GM23248 (cell line): ENCODE results near the gene TENM3. TPM values are rescaled to one million over a fixed set of nuclear protein-coding genes. Genes with fewer than 3 reads are reported as not detected.

Experiments
- DNase-seq: peaks from one replicate; pipeline ENCODE4 v3.0.0-alpha.2; 2015
- H2AFZ ChIP-seq: fragments of 200-600 bp; sonication (generic); 2 replicates; pipeline ENCODE4 v1.6.1; 2016; ENCODE audit warnings: antibody characterized with exemption
- H3F3A ChIP-seq: fragments of 200-600 bp; sonication (generic); 2 replicates; pipeline ENCODE4 v1.6.1; 2016; ENCODE audit warnings: mild to moderate bottlenecking, antibody characterized with exemption, mixed run types; ENCODE audit not compliant: insufficient read depth
- H3K27ac ChIP-seq: fragments of 200-600 bp; sonication (generic); 2 replicates; pipeline ENCODE4 v1.5.1; 2016; ENCODE audit warnings: mild to moderate bottlenecking
- H3K27me3 ChIP-seq: fragments of 200-600 bp; sonication (generic); replicated peaks from 2 replicates; pipeline ENCODE4 v1.6.1; 2016; ENCODE audit warnings: mild to moderate bottlenecking; ENCODE audit not compliant: insufficient read depth
- H3K36me3 ChIP-seq: fragments of 200-600 bp; sonication (generic); 2 replicates; pipeline ENCODE4 v1.6.1; 2016; ENCODE audit warnings: low read depth, mild to moderate bottlenecking
- H3K4me1 ChIP-seq: fragments of 200-600 bp; sonication (generic); 2 replicates; pipeline ENCODE4 v1.6.1; 2016; ENCODE audit warnings: mild to moderate bottlenecking; ENCODE audit not compliant: insufficient read depth
- H3K4me2 ChIP-seq: fragments of 200-600 bp; sonication (generic); one replicate; pipeline ENCODE4 v1.6.1; 2016; ENCODE audit warnings: mild to moderate bottlenecking; ENCODE audit not compliant: unreplicated experiment
- H3K4me3 ChIP-seq: fragments of 200-600 bp; sonication (generic); 2 replicates; pipeline ENCODE4 v1.5.1; 2016; ENCODE audit warnings: mild to moderate bottlenecking
- H3K79me2 ChIP-seq: fragments of 200-600 bp; sonication (generic); 2 replicates; pipeline ENCODE4 v1.6.1; 2016; ENCODE audit warnings: mild to moderate bottlenecking; ENCODE audit not compliant: insufficient read depth
- H3K9ac ChIP-seq: fragments of 200-600 bp; sonication (generic); 2 replicates; pipeline ENCODE4 v1.6.1; 2016; ENCODE audit warnings: mild to moderate bottlenecking
- H3K9me2 ChIP-seq: fragments of 200-600 bp; sonication (generic); 2 replicates; pipeline ENCODE4 v1.6.1; 2016; ENCODE audit warnings: mixed run types, mild to moderate bottlenecking, moderate library complexity; ENCODE audit not compliant: insufficient read depth
- H3K9me3 ChIP-seq: fragments of 200-600 bp; sonication (generic); one replicate; pipeline ENCODE4 v1.6.1; 2017; ENCODE audit warnings: low read depth
- H4K20me1 ChIP-seq: fragments of 200-600 bp; sonication (generic); 2 replicates; pipeline ENCODE4 v1.6.0; 2016; ENCODE audit not compliant: insufficient read depth
- EZH2 ChIP-seq: fragments of 200-600 bp; sonication (generic); IDR thresholded peaks from 2 replicates; pipeline ENCODE4 v1.6.1; 2018; ENCODE audit warnings: antibody characterized with exemption, mild to moderate bottlenecking; ENCODE audit not compliant: insufficient read depth, poor library complexity, severe bottlenecking
- EZH2phosphoT487 ChIP-seq: fragments of 200-600 bp; sonication (generic); IDR thresholded peaks from 2 replicates; pipeline ENCODE4 v1.6.1; 2018; ENCODE audit warnings: antibody characterized with exemption, moderate library complexity, mild to moderate bottlenecking, low read depth; ENCODE audit not compliant: insufficient read depth
- WGBS, 2 experiments: methylation state at CpG; one replicate each; pipeline ENCODE4 v1.1.6; 2015 to 2017; ENCODE audit warnings: low lambda C conversion rate in 2 of 2, low coverage in 1 of 2; ENCODE audit errors: missing lambda C conversion rate in 2 of 2; 5-methylcytosine and 5-hydroxymethylcytosine counted together
- in situ Hi-C: fragments of 300-500 bp; cut with MboI; formaldehyde crosslinking; loops from 2 replicates; pipeline ENCODE4 v1.15.0; 2020
- polyA plus RNA-seq: library from polyadenylated mRNA; unstranded; fragments of >200 nt; fragmentation: Nextera tagmentation; extraction: Ambion mirVana; gene quantifications from 2 replicates; pipeline ENCODE4 v1.2.1, GENCODE V29; 2016
- total RNA-seq: library from RNA; depleted of rRNA; stranded (reverse); fragments of >200 nt; shearing (Covaris generic); gene quantifications from 2 replicates; pipeline ENCODE4 v1.2.3, GENCODE V29; 2014

The TENM3 gene
- total and polyA plus RNA-seq, 2 experiments from 2014 or later, result 0.83 to 8.1 TPM

DNA sequence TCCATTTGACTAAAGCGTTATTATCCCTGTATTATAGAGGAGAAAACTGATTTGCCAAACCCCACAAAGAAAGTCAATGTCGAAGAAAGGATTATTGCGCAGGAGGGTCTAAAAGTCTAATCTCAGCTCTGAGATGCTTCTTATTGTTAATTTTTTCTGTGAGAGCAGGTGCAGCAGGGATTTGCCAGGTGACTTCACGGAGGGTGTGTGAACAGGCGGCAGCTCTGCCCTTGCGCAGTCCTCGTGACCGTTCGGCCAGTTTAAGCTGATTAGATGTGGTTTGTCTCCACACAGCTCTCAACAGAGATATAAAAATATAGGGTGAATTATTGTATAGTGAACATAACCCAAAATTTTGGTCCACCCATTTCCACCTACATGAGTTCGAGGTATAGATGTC, 28.5 kb downstream of the TENM3 start:
- in situ Hi-C loops, result no loop called here
- TF ChIP-seq EZH2 (no peak), EZH2phosphoT487 (no peak)
- 59 to 63% methylated on average over 10 of the region's 10 CpGs for WGBS, 2 experiments

DNA sequence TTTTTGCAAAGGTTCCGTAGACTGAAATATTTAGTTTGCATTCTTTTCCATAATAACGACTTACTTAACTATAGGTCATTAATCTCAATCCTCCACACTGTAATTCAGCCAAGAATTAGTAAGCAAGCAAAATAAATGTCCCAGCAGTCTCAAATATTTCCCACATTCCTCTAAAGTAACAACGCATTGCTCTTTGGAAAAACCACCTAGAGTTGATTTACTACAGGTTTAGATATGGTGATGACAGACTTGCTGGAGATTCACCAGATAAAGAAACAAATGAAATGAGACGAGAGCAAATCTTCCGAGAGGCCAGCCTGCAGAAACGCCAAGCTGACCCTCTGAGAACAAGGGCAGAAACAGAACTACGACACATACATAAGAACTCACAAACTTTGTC, 28.9 kb downstream of the TENM3 start:
- WGBS, 2 experiments, result 43% methylated on average over 7 of the region's 7 CpGs
- H3K9me2 ChIP-seq, result no peaks in the 10 kb centered on the region
- H3K9me3 ChIP-seq, result no peaks in the 10 kb centered on the region
- no peak overlapping the region for H3K27ac ChIP-seq
- H3K4me1 ChIP-seq, result no peaks in the 10 kb centered on the region
- H3K4me2 ChIP-seq, result no peak overlapping the region
- no peaks in the 10 kb centered on the region for H4K20me1 ChIP-seq
- H3K4me3 ChIP-seq, result no peak overlapping the region
- no peak overlapping the region for H2AFZ ChIP-seq
- no peaks in the 10 kb centered on the region for H3K79me2 ChIP-seq
- no peak for DNase-seq
- H3K36me3 ChIP-seq, result no peaks in the 10 kb centered on the region
- TF ChIP-seq EZH2 (no peak), EZH2phosphoT487 (no peak)
- H3K9ac ChIP-seq, result no peak overlapping the region
- in situ Hi-C loops, result no loop called here
- H3K27me3 ChIP-seq, result no peaks in the 10 kb centered on the region
- no peaks in the 10 kb centered on the region for H3F3A ChIP-seq

More for the DNA sequence above, 28.5 kb downstream of the TENM3 start:
- H3K79me2 ChIP-seq, result no peaks in the 10 kb centered on the region
- no peaks in the 10 kb centered on the region for H3K36me3 ChIP-seq
- no peak for DNase-seq
- no peak overlapping the region for H2AFZ ChIP-seq
- no peak overlapping the region for H3K4me3 ChIP-seq
- no peak overlapping the region for H3K27ac ChIP-seq
- no peaks in the 10 kb centered on the region for H3K27me3 ChIP-seq
- H4K20me1 ChIP-seq, result no peaks in the 10 kb centered on the region
- no peaks in the 10 kb centered on the region for H3F3A ChIP-seq
- H3K4me1 ChIP-seq, result no peaks in the 10 kb centered on the region
- no peak overlapping the region for H3K4me2 ChIP-seq
- no peaks in the 10 kb centered on the region for H3K9me3 ChIP-seq
- no peaks in the 10 kb centered on the region for H3K9me2 ChIP-seq
- no peak overlapping the region for H3K9ac ChIP-seq

DNA sequence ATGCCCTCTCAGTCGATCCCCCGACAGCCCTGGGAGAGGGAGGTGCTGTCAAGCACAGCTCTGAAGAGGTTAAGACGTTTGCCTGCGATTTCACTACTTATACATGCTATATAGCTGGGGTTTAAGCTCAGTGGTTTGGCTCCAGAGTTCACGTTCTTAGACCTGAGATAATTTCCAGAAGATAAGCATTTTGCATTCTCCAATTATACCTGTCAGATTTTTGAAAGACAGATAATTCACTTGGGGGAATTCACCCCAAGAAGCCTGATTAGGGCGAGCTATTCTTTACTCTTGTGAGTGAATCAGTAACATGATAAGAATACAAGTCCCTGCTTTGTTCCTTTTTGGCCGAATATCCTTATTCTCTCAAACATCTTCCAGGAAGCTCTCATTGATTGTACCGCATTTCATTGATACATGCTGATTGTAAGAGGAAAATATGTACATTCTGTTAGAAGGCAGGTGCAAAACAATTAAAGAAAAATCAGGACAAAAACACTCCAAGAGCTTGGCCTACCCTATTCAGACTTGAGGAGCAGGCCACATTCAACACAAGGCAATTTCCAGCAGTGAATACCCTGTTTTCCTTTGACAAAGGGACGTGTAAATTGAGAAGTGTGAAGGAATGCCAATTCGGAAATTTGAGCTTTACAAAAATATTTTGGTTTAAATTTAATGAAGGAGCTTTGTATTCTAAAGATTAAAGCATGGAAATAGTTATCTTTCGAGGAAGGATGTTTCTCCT, 30.2 kb downstream of the TENM3 start:
- H3K9me3 ChIP-seq, result no peaks in the 10 kb centered on the region
- H3K79me2 ChIP-seq, result no peaks in the 10 kb centered on the region
- 12 to 15% methylated on average over 11 of the region's 11 CpGs for WGBS, 2 experiments
- H3K27me3 ChIP-seq, result no peaks in the 10 kb centered on the region
- H3K27ac ChIP-seq, result no peak overlapping the region
- H3K4me3 ChIP-seq, result no peak overlapping the region
- in situ Hi-C loops, result no loop called here
- no peak overlapping the region for H3K9ac ChIP-seq
- no peak for DNase-seq
- TF ChIP-seq EZH2phosphoT487 (no peak), EZH2 (no peak)
- H2AFZ ChIP-seq, result no peak overlapping the region
- H3K4me1 ChIP-seq, result no peaks in the 10 kb centered on the region
- H3F3A ChIP-seq, result no peaks in the 10 kb centered on the region
- H3K9me2 ChIP-seq, result no peaks in the 10 kb centered on the region
- no peaks in the 10 kb centered on the region for H4K20me1 ChIP-seq
- H3K36me3 ChIP-seq, result no peaks in the 10 kb centered on the region
- no peak overlapping the region for H3K4me2 ChIP-seq

DNA sequence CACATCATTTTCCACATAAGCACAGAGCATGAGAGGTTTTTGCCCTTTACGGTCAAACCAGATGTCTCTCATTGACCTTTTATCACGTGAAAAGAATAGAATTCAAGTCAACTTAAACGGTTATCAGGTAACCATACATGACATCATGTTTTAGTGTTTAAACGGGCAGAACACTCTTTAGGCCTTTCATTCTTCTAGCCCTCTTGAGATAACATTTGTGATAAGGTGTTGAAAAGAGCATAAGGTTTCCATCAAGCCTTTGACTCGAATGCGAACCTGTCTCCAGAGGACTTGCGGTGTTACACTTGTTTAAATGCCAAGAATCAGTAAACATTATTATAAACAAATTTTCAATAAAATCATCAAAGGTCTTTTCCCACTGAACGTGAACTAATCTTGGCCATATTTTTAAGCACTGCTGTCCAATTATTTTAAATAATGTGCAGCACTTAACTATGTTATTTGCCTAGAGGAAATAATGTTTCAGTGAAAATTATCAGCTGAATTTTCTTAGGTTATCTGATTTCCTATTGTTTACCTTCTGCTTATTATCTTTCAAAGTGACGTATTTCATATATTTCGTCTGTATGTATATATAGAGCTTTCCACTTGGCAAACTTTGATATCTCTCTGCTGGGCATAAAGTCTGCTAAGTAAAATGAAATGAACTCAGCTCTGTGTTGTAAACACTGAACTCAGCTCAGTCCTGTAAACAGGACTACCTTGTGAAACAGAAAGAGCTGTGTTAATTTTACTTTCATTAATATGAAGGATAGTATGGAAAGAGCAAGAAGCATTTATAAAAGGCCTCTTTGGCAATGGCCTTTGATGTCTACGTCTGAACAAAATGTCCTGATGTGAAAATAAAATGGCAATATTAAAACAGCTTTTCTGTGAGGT, 33.3 kb downstream of the TENM3 start:
- Histone ChIP-seq H3K4me3 (no peak overlapping the region), H2AFZ (no peak overlapping the region), H3K9me3 (no peaks in the 10 kb centered on the region), H4K20me1 (no peaks in the 10 kb centered on the region), H3K79me2 (no peaks in the 10 kb centered on the region), H3F3A (no peaks in the 10 kb centered on the region), H3K4me2 (no peak overlapping the region), H3K36me3 (no peaks in the 10 kb centered on the region), H3K4me1 (no peaks in the 10 kb centered on the region), H3K9ac (no peak overlapping the region), H3K9me2 (no peaks in the 10 kb centered on the region), H3K27ac (no peak overlapping the region), H3K27me3 (no peaks in the 10 kb centered on the region)
- in situ Hi-C loops, result no loop called here
- 10 to 11% methylated on average over 11 of the region's 11 CpGs for WGBS, 2 experiments
- DNase-seq, result no peak
- TF ChIP-seq EZH2 (no peak), EZH2phosphoT487 (no peak)
